HG02943 (cell line): ENCODE results near the gene PPP5C.
"Not testable (repeated sequence)": the region's sequence is repeated elsewhere in the genome, so short reads cannot be mapped to it uniquely, and the experiment has no call there.

ENCODE experiments used
- ATAC-seq: cut with Tn5 transposase; IDR thresholded peaks from one replicate; pipeline ENCODE4 v1.9.1; 2021; ENCODE audit warnings: mild to moderate bottlenecking, low read depth, moderate library complexity; ENCODE audit not compliant: unreplicated experiment

PPP5C gene

GRCh38 chr19:46427518-46428045 lies 80.7 kb downstream of the PPP5C start:
- no peak for ATAC-seq

GRCh38 chr19:46428239-46429135 lies 81.6 kb downstream of the PPP5C start, which contains the start of gene PNMA8C:
PNMA8C (minus strand) TSS chr19:46428936; CDS start chr19:46428359, 577 bp downstream.
- ATAC-seq = no peak

- ATAC-seq = no peak
Observed at GRCh38 chr19:46429999-46430398, 83.1 kb downstream of the PPP5C start.

- no peak for ATAC-seq
Observed at GRCh38 chr19:46431824-46432223, 84.9 kb downstream of the PPP5C start.

GRCh38 chr19:46433470-46433869 lies 86.6 kb downstream of the PPP5C start:
- not testable (repeated sequence) for ATAC-seq

- no peak for ATAC-seq
Observed at GRCh38 chr19:46435009-46435408, 88.1 kb downstream of the PPP5C start.

GRCh38 chr19:46435689-46436088 lies 88.8 kb downstream of the PPP5C start:
- not testable (repeated sequence) for ATAC-seq
